IPS-20b (cell line): Measurements from ENCODE around the gene PPARA.

Source experiments
- H3K27ac ChIP-seq: one replicate; pipeline ENCODE4 v1.5.1; 2013; ENCODE audit warnings: low read length
- H3K27me3 ChIP-seq: 2 replicates; pipeline ENCODE4 v1.6.1; 2013; ENCODE audit warnings: mild to moderate bottlenecking, low read length, inconsistent platforms; ENCODE audit not compliant: insufficient read depth
- H3K36me3 ChIP-seq: 2 replicates; pipeline ENCODE4 v1.6.1; 2013; ENCODE audit warnings: low read depth, mild to moderate bottlenecking, inconsistent platforms, low read length, moderate library complexity; ENCODE audit not compliant: insufficient read depth
- H3K4me1 ChIP-seq: 2 replicates; pipeline ENCODE4 v1.6.1; 2013; ENCODE audit warnings: mild to moderate bottlenecking, control low read depth, inconsistent platforms, low read length, moderate library complexity; ENCODE audit not compliant: insufficient read depth
- H3K4me3 ChIP-seq: 2 replicates; pipeline ENCODE4 v1.5.1; 2013; ENCODE audit warnings: mild to moderate bottlenecking, low read length, inconsistent platforms
- H3K9ac ChIP-seq: 2 replicates; pipeline ENCODE4 v1.6.1; 2013; ENCODE audit warnings: low read depth, mild to moderate bottlenecking, inconsistent platforms, low read length, moderate library complexity
- H3K9me3 ChIP-seq: 2 replicates; pipeline ENCODE4 v1.6.1; 2013; ENCODE audit warnings: mild to moderate bottlenecking, low read depth, low read length, inconsistent platforms; ENCODE audit not compliant: insufficient read depth

The PPARA gene

GRCh38 chr22:46214149-46214548 is 63.8 kb downstream of the PPARA start:
- Histone ChIP-seq H3K4me3 (no peak overlapping the region), H3K27me3 (no peaks in the 10 kb centered on the region), H3K27ac (no peak overlapping the region), H3K36me3 (no peaks in the 10 kb centered on the region), H3K4me1 (no peaks in the 10 kb centered on the region), H3K9me3 (peaks cover 10% of the 10 kb centered on the region; the same call in 1 of the 2 replicates), H3K9ac (no peak overlapping the region)

GRCh38 chr22:46214616-46215015 is 64.3 kb downstream of the PPARA start:
- H3K9ac ChIP-seq = no peak overlapping the region

GRCh38 chr22:46219636-46220035 is 69.3 kb downstream of the PPARA start:
- H3K9me3 ChIP-seq = no peaks in the 10 kb centered on the region
- H3K36me3 ChIP-seq = peaks cover 7% of the 10 kb centered on the region; the same call in 1 of the 2 replicates
- no peak overlapping the region for H3K27ac ChIP-seq
- no peaks in the 10 kb centered on the region for H3K27me3 ChIP-seq
- H3K4me3 ChIP-seq = no peak overlapping the region
- H3K4me1 ChIP-seq = no peaks in the 10 kb centered on the region
- no peak overlapping the region for H3K9ac ChIP-seq

More at GRCh38 chr22:46214616-46215015, 64.3 kb downstream of the PPARA start:
- Histone ChIP-seq H3K27me3 (no peaks in the 10 kb centered on the region), H3K4me1 (no peaks in the 10 kb centered on the region), H3K27ac (no peak overlapping the region), H3K4me3 (no peak overlapping the region), H3K36me3 (peaks cover 4% of the 10 kb centered on the region; the same call in 1 of the 2 replicates), H3K9me3 (peaks cover 5% of the 10 kb centered on the region; the same call in 1 of the 2 replicates)

DNA sequence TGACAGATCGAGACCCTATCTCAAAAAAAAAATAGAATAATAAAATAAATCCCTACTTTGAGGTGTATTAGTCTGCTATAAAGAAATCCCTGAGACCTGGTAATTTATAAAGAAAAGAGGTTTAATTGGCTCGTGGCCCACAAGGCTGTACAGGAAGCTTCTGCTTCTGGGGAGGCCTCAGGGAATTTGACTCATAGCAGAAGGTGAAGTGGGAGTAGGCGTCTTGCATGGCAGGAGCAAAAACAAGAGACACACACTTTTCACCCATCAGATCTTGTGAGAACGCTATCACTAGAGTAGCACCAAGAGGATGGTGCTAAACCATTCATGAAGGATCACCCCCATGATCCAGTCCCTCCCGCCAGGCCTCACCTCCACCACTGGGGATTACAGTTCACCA is 70.6 kb downstream of the PPARA start:
- Histone ChIP-seq H3K36me3 (peaks cover 7% of the 10 kb centered on the region; the same call in 1 of the 2 replicates), H3K27ac (no peak overlapping the region), H3K9ac (no peak overlapping the region)

DNA sequence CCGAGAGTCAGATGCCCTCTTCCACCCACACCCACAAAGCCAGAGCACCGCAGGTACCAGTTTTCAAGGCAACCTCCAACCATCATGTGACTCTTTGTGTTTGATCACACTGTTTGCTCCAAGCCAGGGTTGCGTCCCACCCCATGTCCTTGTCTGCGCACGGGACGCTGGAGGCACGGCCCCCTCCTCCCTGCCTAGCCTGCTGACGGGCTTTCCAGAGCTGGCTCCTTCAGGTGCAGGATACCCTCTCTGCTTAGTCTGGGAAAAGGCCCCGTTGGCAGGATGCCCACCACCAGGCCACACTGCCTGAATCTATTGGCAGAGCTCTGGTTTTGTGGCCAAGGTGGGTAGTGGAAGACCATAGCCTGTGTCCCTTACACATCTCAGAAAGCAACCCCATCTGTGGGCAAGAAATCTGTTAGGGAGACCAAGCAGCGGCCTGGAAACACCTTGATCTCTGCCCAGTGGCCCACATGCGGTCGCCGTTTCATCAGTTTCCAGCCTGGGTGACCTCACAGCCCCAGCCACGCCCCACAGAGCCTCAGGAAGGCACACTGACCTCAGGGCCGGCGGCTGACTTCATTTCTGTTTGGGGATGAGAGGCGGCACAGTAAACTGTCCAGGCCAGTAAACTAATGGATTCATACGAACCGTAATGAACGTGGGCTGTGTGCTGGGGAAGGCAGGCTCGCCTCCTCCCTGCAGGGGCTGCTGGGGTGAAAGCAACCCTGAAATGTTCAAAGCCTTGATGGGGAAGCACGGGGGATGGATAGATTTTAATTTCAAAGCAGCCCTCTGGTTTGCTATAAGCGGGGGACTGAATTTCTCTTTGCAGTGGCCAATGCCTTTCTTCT is 73.9 kb downstream of the PPARA start:
- Histone ChIP-seq H3K4me3 (no peak overlapping the region), H3K9ac (no peak overlapping the region), H3K9me3 (no peaks in the 10 kb centered on the region), H3K4me1 (no peaks in the 10 kb centered on the region), H3K36me3 (peaks cover 7% of the 10 kb centered on the region; the same call in 1 of the 2 replicates), H3K27me3 (no peaks in the 10 kb centered on the region), H3K27ac (no peak overlapping the region)

More for the DNA sequence above, 70.6 kb downstream of the PPARA start:
- Histone ChIP-seq H3K4me3 (no peak overlapping the region), H3K9me3 (no peaks in the 10 kb centered on the region), H3K4me1 (no peaks in the 10 kb centered on the region), H3K27me3 (no peaks in the 10 kb centered on the region)

DNA sequence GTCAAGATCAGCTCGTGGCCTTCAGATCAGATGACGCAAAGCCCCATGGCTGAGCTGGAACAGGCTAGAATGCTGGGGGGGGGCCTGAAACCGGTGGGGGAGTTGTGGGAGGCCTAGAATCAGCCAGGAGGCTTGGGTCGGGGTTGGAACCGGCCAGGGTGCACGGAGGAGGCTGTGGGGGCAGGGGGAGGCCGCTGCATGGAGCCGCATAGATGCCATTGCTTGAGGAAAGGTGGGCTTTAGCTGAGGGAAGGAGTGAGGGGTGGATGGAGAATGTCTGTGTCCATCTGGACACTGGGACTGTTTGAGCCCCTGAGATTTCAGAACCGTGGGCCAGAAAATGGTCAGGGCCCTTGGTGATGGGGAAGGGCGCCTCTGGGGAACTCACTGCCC is 74.6 kb downstream of the PPARA start:
- 0 out of 2 replicates have a peak, but pooled peaks cover under 1% of the 10 kb centered on the region for H3K36me3 ChIP-seq
- no peaks in the 10 kb centered on the region for H3K4me1 ChIP-seq
- no peak overlapping the region for H3K4me3 ChIP-seq
- H3K9me3 ChIP-seq = no peaks in the 10 kb centered on the region
- no peak overlapping the region for H3K9ac ChIP-seq
- H3K27me3 ChIP-seq = no peaks in the 10 kb centered on the region
- H3K27ac ChIP-seq = no peak overlapping the region

DNA sequence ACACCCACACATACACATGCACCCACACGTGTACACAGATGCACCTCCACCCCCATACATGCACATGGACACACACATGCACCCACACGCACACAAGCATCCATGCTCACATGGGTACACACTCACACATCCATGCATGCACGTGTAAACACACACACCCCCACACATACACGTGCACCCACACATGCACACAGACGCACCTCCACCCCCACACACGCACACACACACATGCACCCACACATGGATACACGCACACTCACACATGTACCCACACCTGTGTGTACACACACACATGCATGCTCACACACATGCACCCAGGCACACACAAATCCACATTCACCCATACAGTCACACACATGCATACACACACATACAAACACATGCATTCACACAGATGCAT is 75.3 kb downstream of the PPARA start:
- Histone ChIP-seq H3K27ac (no peak overlapping the region), H3K9ac (no peak overlapping the region), H3K9me3 (no peaks in the 10 kb centered on the region), H3K4me1 (no peaks in the 10 kb centered on the region), H3K27me3 (no peaks in the 10 kb centered on the region), H3K36me3 (no peaks in the 10 kb centered on the region), H3K4me3 (no peak overlapping the region)

- no peak overlapping the region for H3K27ac ChIP-seq
- H3K9ac ChIP-seq = no peak overlapping the region
- no peaks in the 10 kb centered on the region for H3K27me3 ChIP-seq
- H3K4me3 ChIP-seq = no peak overlapping the region
- no peaks in the 10 kb centered on the region for H3K9me3 ChIP-seq
- H3K36me3 ChIP-seq = no peaks in the 10 kb centered on the region
- no peaks in the 10 kb centered on the region for H3K4me1 ChIP-seq
Observed at GRCh38 chr22:46226577-46226976, 76.3 kb downstream of the PPARA start.

GRCh38 chr22:46229701-46230100 is 79.4 kb downstream of the PPARA start:
- no peaks in the 10 kb centered on the region for H3K36me3 ChIP-seq
- no peaks in the 10 kb centered on the region for H3K9me3 ChIP-seq
- no peaks in the 10 kb centered on the region for H3K27me3 ChIP-seq
- no peak overlapping the region for H3K27ac ChIP-seq
- H3K4me1 ChIP-seq = no peaks in the 10 kb centered on the region
- H3K4me3 ChIP-seq = no peak overlapping the region
- H3K9ac ChIP-seq = no peak overlapping the region

GRCh38 chr22:46230262-46230901 is 80.1 kb downstream of the PPARA start:
- no peak overlapping the region for H3K9ac ChIP-seq
- no peak overlapping the region for H3K4me3 ChIP-seq
- no peaks in the 10 kb centered on the region for H3K4me1 ChIP-seq
- H3K27me3 ChIP-seq = no peaks in the 10 kb centered on the region
- no peak overlapping the region for H3K27ac ChIP-seq
- no peaks in the 10 kb centered on the region for H3K36me3 ChIP-seq
- H3K9me3 ChIP-seq = no peaks in the 10 kb centered on the region

GRCh38 chr22:46233231-46233630 is 82.9 kb downstream of the PPARA start:
- no peak overlapping the region for H3K9ac ChIP-seq
- H3K27ac ChIP-seq = no peak overlapping the region
- no peak overlapping the region for H3K4me3 ChIP-seq

GRCh38 chr22:46234969-46235368 is 84.6 kb downstream of the PPARA start:
- Histone ChIP-seq H3K4me1 (no peaks in the 10 kb centered on the region), H3K9me3 (no peaks in the 10 kb centered on the region), H3K36me3 (no peaks in the 10 kb centered on the region), H3K27ac (no peak overlapping the region), H3K27me3 (no peaks in the 10 kb centered on the region), H3K4me3 (no peak overlapping the region), H3K9ac (no peak overlapping the region)

More at GRCh38 chr22:46233231-46233630, 82.9 kb downstream of the PPARA start:
- Histone ChIP-seq H3K27me3 (no peaks in the 10 kb centered on the region), H3K9me3 (no peaks in the 10 kb centered on the region), H3K36me3 (no peaks in the 10 kb centered on the region), H3K4me1 (no peaks in the 10 kb centered on the region)
